ENCODE data around the gene ZC3H7A. TPM values are rescaled to one million over a fixed set of nuclear protein-coding genes. Genes with fewer than 3 reads are reported as not detected.

Gene ZC3H7A
- total and polyA plus RNA-seq, 2 of the 13 experiments (the other 11 are each of a cell fraction or from before 2014, with no cell fraction given), result 29.2 to 36.8 TPM

GRCh38 chr16:11742536-11743307, 54.3 kb downstream of the ZC3H7A start, which contains the start of gene TXNDC11 (continued):
- peak; percentile 96 for TF ChIP-seq ZNF709 (CRISPR knock-in tag; IDR thresholded peaks at IDR 0.05)
- 0 out of 2 replicates have a peak, but pooled peaks have one; percentile 51 for TF ChIP-seq ZBTB21 (CRISPR knock-in tag; IDR thresholded peaks at IDR 0.05)
- no peak for TF ChIP-seq PCBP2 (optimal IDR thresholded peaks at IDR 0.05; ENCODE audit: low read depth, low read length, poor library complexity, severe bottlenecking)
- peak; percentile 85; the same call in 1 of the 2 replicates for TF ChIP-seq ZNF879 (CRISPR knock-in tag; IDR thresholded peaks at IDR 0.05)
- TF ChIP-seq ETV6 (CRISPR knock-in tag; conservative IDR thresholded peaks at IDR 0.05), result no peak; the same call in 1 of the 2 replicates
- 0 out of 2 replicates have a peak, but pooled peaks have one; percentile 24 for TF ChIP-seq KIAA2018 (CRISPR knock-in tag; IDR thresholded peaks at IDR 0.05; ENCODE audit: borderline replicate concordance)
- peak; percentile 91 for TF ChIP-seq ZNF235 (CRISPR knock-in tag; IDR thresholded peaks at IDR 0.05; ENCODE audit: borderline replicate concordance)
- TF ChIP-seq ZMYM2 (CRISPR knock-in tag; IDR thresholded peaks at IDR 0.05), result no peak
- TF ChIP-seq ZNF331 (CRISPR knock-in tag; IDR thresholded peaks at IDR 0.05), result peak; percentile 64
- no peak for TF ChIP-seq CERS6 (CRISPR knock-in tag; IDR thresholded peaks at IDR 0.05)
- TF ChIP-seq HHEX (CRISPR knock-in tag; IDR thresholded peaks at IDR 0.05), result no peak
- peak; percentile 42; the same call in 1 of the 2 replicates for TF ChIP-seq SIN3B (IDR thresholded peaks at IDR 0.05; ENCODE audit: low read length)
- peak; percentile 74 for TF ChIP-seq ZNF564 (CRISPR knock-in tag; IDR thresholded peaks at IDR 0.05)
- peak; percentile 99 for TF ChIP-seq SP5 (CRISPR knock-in tag; IDR thresholded peaks at IDR 0.05; ENCODE audit: borderline replicate concordance, low read depth)
- 0 out of 2 replicates have a peak, but pooled peaks have one; percentile 62 for TF ChIP-seq KDM4B (CRISPR knock-in tag; IDR thresholded peaks at IDR 0.05)
- peak; percentile 94; the same call in 1 of the 2 replicates for TF ChIP-seq SMAD1 (CRISPR knock-in tag; IDR thresholded peaks at IDR 0.05; ENCODE audit: borderline replicate concordance, low read depth)
- TF ChIP-seq MBD4 (IDR thresholded peaks at IDR 0.05; ENCODE audit: borderline replicate concordance, low read length), result no peak
- TF ChIP-seq PRMT3 (CRISPR knock-in tag; IDR thresholded peaks at IDR 0.05; ENCODE audit: borderline replicate concordance, low read depth), result peak; percentile 84
- TF ChIP-seq ZNF746 (CRISPR knock-in tag; IDR thresholded peaks at IDR 0.05), result peak; percentile 47; the same call in 1 of the 2 replicates
- TF ChIP-seq KLF9 (CRISPR knock-in tag; IDR thresholded peaks at IDR 0.05; ENCODE audit: low read depth), result no peak; the same call in 1 of the 2 replicates
- peak; percentile 71; the same call in 1 of the 2 replicates for TF ChIP-seq ZFP82 (CRISPR knock-in tag; IDR thresholded peaks at IDR 0.05; ENCODE audit: borderline replicate concordance)
- TF ChIP-seq ZNF549 (CRISPR knock-in tag; IDR thresholded peaks at IDR 0.05), result no peak

Data from HepG2 (cell line).